ENCODE data around the gene LUZP1. TPM values are rescaled to one million over a fixed set of nuclear protein-coding genes. Genes with fewer than 3 reads are reported as not detected.
"Not testable (repeated sequence)": the region's sequence is repeated elsewhere in the genome, so short reads cannot be mapped to it uniquely, and the experiment has no call there.

Gene LUZP1
- polyA plus RNA-seq (ENCODE audit: insufficient read length) = 14.0 TPM

DNA sequence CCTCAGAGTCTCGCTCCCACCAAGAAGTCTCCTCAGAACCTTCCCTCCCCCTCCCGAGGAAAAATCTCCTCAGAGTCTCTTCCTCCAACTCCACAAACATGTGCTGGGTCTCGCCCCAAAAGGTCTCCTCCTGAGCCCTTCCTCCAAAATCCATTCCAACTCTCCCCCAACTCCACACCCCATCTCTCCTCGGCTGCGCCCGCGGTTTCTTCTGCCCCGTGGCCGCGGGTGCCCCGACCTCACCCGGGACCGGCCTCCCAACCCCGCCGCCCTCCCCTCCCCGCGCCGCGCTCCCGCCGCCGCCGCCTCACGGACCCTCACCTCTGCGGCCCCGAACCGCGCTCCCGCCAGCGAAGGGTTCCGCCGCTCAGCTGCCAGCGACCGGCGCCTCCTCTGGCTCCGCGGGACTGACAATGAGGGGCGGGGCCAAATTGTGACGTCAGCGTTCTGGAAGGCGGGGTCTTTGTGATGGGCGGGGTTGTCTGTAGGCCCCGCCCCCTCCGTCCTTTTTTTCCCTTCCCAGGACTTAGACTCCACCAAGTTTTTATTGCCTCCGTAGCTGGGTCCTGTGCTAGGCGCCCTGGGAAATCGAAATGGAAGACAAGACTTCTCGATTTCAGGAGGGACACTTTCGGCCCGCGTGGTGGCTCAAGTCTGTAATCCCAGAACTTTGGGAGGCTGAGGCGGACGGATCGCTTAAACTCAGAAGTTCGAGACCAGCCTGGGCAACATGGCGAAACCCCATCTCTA, at the start of gene LUZP1:
LUZP1 (minus strand) TSS at position 412 of the 750 bp plus-strand sequence.
- DNase-seq = peak; percentile 89

DNA sequence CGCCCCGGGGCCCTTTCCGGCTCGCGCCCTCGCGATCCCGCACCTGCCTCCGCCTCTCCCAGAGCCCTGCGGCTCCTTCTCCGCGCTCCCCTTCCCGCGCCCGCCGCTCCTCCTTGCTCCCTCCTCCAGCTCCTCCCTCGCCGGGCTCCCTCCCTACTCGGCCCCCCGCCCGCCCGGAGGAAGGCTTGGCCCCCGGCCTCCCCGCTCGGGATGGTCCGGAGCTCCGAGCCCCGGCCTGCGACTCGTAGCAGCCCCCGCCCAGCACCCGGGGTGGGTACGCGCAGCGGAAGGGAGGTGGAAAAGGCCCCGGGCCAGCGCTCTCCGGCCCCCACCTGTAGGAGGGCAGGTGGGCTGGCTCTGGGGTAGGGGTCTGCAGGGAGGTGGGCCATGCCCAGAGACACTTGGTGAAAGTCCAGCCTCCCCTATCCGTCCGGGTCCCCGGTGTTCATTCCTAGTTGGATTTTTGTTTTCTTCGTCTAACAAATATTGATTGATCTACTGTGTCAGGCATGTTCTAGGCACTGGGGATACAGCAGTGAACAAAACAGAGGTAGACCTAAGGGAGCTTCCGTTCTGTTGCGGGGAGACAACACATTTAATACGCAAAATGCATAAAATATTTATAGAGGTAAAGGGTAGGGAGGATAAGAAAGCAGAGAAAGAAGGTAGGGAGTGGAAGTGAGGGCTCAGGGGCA, 48.9 kb upstream of the LUZP1 start, which contains the start of gene HTR1D:
HTR1D (minus strand) TSS at position 82 of the 695 bp plus-strand sequence. CDS start 23,283 bp downstream, outside the sequence.
- peak; percentile 10 for DNase-seq

DNA sequence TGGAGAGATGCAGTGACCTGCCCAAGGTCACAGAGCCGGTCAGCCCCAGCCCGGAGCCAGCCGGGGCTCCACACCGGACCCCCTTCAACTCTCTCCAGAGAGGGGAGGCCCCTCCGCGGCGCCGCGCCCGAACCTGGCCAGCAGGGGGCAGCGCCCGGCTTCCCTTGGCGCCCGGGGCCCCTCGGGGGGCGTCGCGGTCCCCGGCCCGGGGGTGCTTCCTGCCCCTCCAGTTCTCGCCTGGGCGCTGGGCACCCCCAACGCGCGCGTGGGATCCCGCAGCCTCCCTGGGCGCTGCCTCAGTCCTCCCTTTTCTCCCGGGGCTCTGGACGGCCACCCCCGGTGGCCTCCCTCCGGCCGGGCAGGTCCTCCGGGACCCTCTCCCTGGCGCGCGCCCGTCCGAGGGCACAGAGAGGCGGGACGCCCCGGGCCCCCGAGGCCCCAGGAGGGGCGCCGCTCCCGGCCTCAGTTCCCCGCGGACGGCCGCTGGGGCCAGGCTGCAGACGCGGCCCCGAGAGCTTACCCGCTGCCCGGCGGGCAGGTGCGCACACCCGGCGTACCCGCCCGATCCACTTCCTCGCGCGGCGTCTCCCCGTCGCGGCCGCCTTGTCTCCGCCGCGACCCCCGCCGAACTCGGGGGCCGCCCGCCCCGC, 48.2 kb upstream of the LUZP1 start:
- DNase-seq = no peak

DNA sequence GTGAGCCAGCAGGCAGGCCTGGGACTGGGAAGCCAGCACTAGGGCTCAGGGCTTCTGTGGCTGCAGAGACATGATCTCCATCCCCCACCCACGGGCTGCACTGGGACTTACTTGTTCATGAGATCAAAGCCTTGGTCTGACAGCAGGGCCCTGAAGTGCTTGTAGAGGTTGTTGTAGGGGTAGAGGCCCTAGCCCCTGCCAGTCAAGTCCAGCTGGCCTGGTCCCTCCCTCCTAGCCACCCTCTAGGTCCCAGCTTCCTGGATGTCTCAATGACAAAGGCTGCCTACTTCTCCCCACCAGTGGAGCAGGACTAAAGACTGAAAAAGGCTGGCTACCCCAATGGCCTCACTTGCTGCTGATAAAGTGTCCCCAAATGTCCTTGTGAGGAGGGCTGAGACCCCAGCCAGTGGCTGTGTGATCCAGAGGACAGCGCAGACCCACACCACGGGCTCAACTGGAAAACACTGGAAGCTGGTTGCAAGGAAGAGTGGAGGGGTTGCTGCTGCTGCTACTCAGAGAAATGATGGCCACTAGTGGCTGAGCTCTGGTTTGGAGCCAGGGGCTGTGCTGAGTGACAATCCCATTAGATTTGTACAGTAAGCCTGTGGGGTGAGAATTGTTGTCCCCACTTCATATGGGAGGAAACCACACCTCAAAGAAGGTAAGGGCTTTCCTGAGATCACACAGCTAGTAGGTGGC, 47.2 kb upstream of the LUZP1 start:
- no peak for DNase-seq

DNA sequence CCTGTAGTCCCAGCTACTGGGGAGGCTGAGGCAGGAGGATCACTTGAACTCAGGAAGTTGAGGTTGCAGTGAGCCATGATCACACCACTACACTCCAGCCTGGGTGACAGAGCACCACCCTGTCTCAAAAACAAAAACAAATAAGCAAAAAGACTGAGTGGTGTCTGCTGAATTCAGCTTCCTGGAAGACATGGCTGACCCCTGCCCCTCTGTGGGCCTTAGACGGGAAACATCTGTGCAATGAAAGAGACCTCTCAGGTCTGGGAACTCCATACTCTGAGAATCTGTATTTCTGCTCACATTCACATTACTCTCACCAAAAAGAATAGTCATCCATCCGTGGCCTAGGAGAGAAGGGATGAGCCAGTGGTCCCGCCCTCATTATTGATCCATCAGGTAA, 46.6 kb upstream of the LUZP1 start:
- no peak for DNase-seq

DNA sequence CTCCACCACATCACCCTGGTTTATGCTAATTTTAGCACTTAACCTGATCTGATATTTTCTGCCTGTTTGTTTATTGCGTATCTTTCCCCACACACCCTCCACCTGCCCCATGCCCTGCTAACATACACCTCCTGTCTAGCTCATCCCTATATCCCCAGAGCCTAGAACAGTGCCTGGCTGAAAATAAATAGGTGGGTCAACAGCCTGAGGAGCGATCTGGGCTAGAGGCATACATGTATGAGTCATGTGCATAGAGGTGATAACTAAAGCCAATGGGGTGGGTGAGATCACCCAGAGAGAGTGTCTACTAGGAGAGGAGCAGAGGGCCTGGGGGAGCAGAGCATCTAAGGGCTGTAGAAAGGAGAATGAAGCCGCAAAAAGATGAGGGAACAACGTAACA, 46.0 kb upstream of the LUZP1 start:
- no peak for DNase-seq

DNA sequence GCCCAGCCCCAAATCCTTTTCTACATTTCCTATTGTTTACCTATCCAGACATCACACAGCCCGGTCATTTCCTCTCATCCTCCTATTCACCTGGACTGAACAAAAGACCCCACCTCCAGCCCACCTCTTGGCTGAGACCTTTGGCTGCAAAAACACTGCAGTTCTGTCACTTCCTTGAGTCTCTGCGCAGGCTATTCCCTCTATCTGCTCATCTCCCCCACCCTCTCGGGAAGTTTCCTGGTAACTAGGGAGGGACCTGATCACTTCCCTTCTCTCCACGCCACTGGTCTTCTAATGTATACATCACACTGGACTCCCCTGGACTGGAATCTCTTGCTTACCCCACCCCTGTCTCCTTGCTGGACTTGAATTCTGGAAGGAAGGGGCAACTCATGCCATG, 43.3 kb upstream of the LUZP1 start:
- DNase-seq = no peak

DNA sequence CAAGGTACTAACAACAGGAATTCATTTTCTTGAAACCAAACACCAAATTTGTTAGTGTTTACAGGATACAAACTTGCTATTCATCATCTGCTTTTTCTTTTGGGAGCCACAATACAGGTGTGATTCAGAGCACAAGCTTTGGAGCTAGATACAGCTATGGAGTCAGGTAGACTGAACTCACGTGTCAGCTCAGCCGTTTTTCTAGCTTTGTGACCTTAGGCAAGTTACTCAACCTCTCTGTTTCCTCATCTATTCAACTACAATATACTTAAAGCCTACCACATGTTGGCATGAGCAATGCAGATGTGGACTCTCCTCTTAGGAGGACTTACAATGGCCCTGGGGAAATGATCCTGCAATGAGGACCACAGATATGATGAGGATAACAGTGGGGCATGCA, 42.3 kb upstream of the LUZP1 start:
- no peak for DNase-seq

DNA sequence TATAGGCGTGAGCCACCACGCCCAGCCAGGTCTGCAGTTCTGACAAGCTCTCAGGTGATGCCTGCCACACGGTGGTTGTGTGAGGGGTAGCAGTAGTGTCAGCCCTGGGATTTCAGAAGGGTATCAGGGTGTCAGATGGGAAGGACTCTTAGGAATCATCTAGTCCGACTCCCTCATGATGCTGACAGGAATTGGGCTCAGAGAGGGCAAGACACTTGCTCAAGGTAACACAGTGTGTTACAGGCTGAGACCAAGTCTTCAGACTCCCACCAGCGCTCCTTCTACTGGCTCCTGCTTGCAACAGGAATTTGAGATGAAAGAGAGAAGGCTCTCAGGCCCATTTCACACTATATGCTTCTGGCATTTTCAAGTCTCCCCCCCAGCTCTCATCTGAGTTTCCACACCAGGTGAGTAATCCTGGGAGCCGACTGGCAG, 41.7 kb upstream of the LUZP1 start:
- no peak for DNase-seq

DNA sequence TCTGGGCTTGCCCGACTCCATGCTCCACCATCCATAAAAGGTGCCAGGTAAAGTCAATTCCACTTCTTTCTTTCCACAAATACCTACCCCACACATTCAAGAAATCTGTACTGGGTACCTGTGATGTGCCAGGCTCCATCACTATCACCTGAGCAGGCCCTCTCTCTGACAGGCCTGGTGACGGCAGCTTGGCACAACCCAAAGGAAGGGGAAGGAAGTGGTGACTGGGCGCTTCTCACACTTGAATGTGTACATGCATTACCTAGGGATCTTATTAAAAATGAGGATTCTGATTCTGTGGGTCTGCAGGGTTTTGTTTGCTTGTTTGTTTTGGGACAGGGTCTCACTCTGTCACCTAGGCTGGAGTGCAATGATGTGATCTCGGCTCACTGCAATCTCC, 41.1 kb upstream of the LUZP1 start:
- DNase-seq = no peak

DNA sequence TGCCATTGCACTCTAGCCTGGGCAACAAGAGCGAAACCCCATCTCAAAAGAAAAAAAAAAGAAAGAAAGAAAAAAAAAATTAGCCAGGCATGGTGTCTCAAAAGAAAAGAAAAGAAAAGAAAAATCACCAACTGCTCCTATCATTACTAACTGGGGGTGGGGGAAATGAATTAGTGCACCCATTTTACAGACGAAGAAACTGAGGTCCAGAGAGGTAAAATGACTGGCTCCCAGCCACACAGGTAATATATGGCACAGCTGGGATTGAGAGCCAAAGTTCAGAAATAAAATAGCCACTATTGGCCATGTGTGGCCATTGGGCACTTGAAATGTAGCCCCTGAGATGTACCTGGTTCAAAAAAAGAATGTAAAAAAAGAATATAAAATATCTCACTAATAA, 39.9 kb upstream of the LUZP1 start:
- DNase-seq = no peak

DNA sequence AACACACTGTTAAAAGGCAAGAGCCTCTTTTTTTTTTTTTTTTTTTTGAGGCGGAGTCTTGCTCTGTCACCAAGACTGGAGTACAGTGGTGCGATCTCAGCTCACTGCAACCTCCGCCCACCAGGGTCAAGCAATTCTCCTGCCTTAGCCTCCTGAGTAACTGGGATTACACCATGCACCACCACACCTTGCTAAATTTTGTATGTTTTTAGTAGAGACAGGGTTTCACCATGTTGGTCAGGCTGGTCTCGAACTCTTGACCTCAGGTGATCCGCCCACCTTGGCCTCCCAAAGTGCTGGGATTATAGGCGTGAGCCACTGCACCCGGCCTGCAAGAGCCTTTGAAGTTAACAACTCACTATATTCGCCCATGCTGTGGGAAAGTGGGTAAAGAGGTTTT, 39.1 kb upstream of the LUZP1 start:
- not testable (repeated sequence) for DNase-seq

DNA sequence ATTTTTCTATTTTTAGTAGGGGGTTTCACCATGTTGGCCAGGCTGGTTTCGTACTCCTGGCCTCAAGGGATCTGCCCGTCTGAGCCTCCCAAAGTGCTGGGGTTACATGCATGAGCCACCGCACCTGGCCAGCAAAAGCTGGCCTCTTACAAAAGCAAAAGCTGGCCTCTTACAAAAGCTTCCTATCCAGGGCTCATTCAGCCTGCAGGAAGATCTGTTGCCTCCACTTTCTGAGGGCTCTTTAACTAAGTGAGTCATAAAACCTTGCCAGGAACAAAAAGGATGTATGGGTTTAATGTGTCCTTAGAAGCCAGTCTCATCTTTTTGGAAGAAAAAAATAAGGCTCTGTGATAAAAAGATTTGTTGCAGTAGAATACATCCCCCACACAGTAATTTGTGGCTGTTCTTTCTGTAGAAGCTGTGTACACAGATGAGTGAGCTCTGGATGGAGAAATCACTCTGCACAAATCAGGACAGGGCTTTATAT, 33.6 kb upstream of the LUZP1 start:
- no peak for DNase-seq

DNA sequence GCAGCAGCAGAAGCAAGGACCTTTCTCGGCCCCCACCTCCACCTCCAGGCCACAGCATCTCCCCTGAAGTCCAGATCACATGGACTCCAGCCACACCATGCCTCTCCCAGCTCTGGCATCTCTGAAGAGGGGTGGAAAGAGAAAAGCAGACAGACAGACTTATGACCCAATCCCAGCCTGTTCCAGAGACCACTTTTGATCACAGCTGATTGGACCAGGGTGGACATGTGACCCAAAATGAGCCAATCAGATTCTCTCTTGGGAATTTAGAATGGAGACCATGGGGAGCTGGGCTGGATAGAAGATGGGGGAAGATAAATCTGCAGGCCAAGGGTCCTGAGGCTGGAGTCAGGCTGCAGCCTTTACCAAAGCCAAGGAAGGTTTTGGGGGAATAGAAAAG, 32.2 kb upstream of the LUZP1 start:
- no peak for DNase-seq

DNA sequence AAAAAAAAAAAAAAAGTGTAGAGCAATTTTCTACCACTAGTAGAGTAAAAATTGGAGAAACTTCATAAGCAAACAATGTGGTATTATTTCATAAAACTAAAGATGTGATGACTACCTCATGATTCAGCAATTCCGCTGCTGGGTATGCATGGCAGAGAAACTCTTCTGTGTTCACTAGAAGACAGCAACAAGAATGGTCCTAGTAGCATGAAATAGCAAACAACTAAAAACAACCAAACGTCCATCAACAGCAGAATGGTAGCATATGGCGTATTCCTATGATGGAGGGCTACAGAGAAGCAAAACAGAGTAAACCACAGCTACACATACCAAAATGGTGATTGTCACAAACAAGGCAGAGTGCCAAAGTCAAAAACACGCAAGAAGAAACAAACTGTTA, 29.7 kb upstream of the LUZP1 start:
- DNase-seq = no peak

DNA sequence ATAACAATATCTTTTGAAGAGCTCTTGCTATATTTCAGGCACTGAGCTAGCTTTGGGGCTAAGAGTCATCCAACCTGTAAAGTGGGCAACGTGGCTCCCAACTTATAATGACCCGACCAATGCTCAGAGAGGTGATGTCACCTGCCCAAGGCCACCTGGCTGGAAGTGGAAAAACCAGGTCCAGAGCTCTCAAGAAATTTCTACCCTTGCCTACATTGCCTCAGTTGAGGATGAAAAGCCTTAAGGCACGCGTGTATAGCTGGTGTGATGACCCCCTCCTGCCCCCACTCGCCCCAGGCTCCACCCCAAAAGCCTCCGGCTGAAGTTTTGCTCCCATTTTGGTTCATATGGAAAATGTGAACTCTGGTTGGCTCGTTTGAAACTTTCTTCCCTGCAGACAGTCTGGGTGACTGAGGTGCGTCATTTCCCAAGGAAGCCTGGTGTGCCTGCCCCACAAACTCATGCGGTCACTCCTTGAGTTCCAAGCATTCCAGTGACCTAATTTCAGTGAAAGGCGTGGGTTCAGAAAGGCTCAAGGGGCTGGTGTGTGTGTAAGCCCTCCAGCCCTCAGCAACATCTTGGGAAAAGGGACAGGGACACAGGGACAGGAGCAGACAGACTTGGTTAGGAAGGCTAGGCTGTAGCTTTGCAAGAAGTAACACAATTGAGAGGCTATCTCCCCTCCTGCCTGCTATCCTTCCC, 28.1 kb upstream of the LUZP1 start:
- DNase-seq = no peak

DNA sequence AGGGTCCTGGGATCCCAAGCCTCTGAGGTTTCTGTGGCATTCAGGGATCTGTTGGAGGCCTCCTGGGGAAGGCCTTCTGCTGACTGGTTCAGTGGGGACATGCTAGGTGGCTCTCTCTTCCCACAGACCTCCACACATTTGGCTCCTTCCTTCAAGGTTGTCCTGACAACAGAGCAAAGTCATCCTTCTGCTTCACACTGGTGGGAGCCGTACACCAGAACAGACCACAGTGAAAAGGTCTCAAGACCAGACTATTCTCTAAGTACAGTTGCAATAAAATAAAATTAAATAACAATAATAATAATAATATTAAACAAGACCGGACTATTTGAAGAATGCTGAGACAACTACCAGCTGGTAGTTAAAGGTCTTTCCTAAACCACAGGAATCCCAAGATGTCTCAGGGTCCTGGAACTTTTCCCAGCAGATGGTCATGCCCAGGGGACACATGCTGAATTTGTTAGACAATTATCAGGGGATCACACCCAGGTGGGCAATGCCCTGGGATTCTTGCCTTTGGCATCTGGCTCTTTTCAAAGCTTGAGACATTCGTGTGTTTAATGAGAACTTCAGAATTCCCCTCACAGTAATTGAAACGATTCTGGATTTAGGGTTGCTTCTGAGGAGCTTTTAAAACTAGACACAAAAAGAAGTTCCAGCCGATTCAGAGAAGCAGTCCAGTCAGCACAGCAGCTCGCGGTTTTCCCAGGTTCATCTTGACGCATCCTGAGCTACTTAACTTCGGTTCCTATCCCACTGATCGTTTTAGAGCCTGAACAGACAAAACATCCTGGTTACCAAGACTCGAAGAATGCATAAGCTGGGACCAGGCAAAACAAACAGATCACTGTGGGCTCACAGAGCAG, 25.7 kb upstream of the LUZP1 start:
- DNase-seq = no peak

DNA sequence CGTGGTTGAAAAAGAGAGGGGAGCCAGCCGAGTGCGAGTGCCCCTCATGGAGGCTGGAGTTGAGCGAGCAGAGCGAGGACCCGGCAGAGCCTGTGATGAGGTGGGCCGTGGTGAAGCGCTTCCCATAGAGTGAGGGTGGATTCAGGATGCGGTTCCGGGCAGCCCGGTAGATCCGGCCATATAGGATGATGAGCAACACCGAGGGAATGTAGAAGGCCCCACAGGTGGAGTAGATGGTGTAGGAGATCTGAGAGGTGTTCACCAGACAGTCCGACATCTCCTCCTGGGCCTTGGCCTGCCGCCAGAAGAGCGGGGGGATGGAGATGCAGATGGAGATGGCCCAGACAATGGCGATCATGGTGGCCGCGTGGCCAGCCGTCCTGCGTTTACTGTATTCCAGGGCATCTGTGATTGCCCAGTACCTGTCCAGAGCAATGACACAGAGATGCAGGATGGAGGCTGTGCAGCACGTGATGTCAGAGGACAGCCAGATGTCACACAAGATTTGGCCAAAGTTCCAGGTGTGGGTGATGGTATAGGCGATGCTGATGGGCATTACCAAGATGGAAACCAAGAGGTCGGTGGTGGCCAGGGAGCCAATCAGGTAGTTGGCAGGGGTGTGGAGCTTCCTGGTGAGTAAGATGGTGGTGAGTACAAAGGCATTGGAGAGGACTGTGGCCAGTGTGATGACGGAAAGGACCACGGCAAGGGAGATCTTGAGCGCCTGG, 24.9 kb upstream of the LUZP1 start:
- DNase-seq = no peak

DNA sequence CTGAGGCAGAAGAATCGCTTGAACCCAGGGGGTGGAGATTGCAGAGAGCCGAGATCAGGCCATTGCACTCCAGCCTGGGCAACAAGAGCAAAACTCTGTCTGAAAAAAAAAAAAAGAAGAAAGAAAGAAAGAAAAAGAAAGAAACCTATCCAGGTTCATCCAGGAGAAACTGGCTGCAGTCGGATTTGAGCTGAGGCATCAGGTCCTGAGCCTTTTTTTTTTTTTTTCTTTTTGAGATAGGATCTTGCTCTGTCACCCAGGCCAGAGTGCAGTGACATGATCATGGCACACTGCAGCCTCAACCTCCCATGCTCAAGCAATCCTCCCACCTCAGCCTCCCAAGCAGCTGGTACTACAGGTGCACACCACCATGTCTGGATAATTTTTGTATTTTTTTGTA, 22.5 kb upstream of the LUZP1 start:
- DNase-seq = no peak

DNA sequence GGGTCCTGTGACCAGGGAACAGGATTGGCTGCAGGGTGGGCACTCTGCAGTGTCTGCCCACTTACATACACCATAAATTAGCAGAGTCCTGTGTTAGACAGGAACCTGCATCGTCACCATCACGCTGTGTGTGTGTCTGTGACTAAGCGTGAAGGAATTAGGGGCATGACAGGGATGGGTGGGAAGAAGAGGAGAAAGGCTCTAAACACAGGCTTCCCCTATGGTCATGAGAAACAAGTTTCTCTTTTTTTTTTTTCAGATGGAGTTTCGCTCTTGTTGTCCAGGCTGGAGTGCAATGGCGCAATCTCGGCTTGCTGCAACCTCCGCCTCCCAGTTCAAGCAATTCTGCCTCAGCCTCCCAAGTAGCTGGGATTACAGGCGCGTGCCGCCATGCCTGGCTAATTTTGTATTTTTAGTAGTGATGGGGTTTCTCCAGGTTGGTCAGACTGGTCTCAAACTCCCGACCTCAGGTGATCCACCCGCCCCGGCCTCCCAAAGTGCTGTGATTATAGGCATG, 20.3 kb upstream of the LUZP1 start:
- DNase-seq = not testable (repeated sequence)
